Astrocyte of the spinal cord (primary cell): ENCODE results near the gene IRF2BP2.

Experiments
- DNase-seq: peaks from one replicate; pipeline ENCODE4 v3.0.0; 2011; ENCODE audit warnings: low read depth, low spot score
- H3K4me3 ChIP-seq: 2 replicates; pipeline ENCODE4 v1.5.1; 2011; ENCODE audit warnings: low read depth, mild to moderate bottlenecking, low read length, moderate library complexity
- CTCF ChIP-seq: IDR thresholded peaks from 2 replicates; pipeline ENCODE4 v1.5.1; 2012; ENCODE audit warnings: low read depth, mild to moderate bottlenecking, low read length, inconsistent platforms
- in situ Hi-C: cut with HindIII; loops from 2 replicates; pipeline ENCODE4 v1.10.0; 2017; ENCODE audit warnings: low sequenced_read_pairs

IRF2BP2 gene

DNA sequence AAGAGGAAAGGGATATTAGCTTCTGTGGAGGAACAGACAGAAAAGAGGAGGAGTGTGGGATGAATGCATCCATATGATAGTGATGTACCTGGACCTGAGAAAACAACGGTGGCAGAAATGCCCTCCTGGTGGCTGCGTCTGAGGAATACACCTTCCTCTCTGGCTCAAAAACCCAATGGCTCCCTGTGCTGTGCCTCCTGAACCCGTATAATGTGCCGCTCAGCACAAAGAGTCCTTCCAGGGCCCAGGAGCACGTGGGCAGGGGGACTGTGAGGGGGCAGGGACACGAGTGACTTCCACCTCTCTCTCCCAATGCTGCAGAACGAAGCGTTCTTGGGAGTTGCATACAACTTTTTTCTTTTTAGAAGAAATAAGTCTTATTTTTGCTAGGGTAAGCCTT lies 31.2 kb downstream of the IRF2BP2 start:
- no peak for DNase-seq
- no peak for TF ChIP-seq CTCF
- in situ Hi-C loops = no loop called here
- no peak overlapping the region for H3K4me3 ChIP-seq

- in situ Hi-C loops = no loop called here
- TF ChIP-seq CTCF = no peak
- no peak overlapping the region for H3K4me3 ChIP-seq
- DNase-seq = no peak
These were observed 31.9 kb downstream of the IRF2BP2 start for GRCh38 chr1:234578087-234578486.

DNA sequence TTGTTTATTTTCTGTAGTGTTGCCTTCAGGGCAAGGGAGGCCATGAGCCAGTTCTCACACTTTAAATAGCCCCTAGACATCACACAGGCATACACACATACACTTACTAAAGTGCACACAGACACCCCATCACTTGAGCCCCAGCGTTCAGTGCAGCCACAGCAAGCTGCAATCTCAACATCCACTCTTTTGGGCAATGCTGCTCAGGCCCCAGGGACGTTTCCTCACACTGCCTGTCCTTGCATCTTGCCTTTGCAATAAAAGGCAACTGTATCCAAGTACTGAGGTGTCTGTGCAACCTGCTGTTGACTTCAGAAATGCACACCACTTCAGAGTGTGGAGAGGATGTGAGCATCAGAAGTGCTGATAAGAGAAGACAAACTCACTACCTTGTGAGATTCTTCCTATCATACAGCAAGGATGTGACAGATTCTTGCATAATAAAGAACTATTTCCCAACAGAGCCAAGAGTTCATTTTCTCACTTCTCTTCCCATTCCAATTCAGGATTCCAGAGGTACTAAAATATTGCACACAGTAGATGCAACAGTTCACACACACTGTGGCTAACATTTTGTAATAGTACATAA lies 36.2 kb downstream of the IRF2BP2 start:
- no peak for DNase-seq
- no peak overlapping the region for H3K4me3 ChIP-seq
- no peak for TF ChIP-seq CTCF
- in situ Hi-C loops = no loop called here

- no peak overlapping the region for H3K4me3 ChIP-seq
- TF ChIP-seq CTCF = no peak
- DNase-seq = no peak
- in situ Hi-C loops = no loop called here
These were observed 37.0 kb downstream of the IRF2BP2 start for GRCh38 chr1:234572966-234573365.

DNA sequence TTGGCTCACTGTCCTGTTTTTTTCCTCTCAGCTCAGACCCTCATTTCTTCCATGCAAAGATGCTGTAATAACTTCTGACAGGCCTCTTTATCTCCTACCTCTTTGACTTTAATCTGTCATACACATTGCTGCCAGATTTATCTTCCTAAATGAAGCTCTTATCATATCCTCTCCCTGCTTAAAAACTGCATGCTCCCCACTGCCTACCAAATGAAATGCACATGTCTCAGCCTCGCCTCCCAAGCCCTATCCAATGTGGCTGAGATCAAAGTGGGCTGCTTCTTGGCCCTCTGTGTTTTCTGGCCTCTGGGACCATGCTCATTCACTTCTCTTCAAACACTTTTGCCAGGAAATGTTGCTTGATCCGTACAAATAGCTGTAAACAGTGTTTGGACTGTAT lies 38.3 kb downstream of the IRF2BP2 start:
- H3K4me3 ChIP-seq = no peak overlapping the region
- in situ Hi-C loops = no loop called here
- DNase-seq = no peak
- no peak for TF ChIP-seq CTCF

GRCh38 chr1:234570329-234571120 lies 39.5 kb downstream of the IRF2BP2 start:
- no peak overlapping the region for H3K4me3 ChIP-seq
- DNase-seq = no peak
- TF ChIP-seq CTCF = no peak
- in situ Hi-C loops = no loop called here
